H1 (cell line): ENCODE results near the gene BPI. TPM values are rescaled to one million over a fixed set of nuclear protein-coding genes. Genes with fewer than 3 reads are reported as not detected.

Experiments
- CTCF ChIA-PET: fragments of 300-600 bp; sonication (Branson Sonifier 250); formaldehyde crosslinking; loops from one replicate; lab custom pipeline; 2021; ENCODE audit not compliant: partially characterized antibody; lab: Charles Lee
- POLR2A ChIA-PET: fragments of 300-600 bp; sonication (Branson Sonifier 250); formaldehyde crosslinking; loops from one replicate; lab custom pipeline; 2021; ENCODE audit warnings: inconsistent platforms; ENCODE audit not compliant: partially characterized antibody; lab: Charles Lee
- DNase-seq, 2 experiments: peaks; one replicate each; pipeline versions ENCODE4 v3.0.0 to v3.0.0-alpha.2; 2010 to 2022; ENCODE audit warnings: low spot score in 2 of 2, low read depth in 1 of 2, mixed read lengths in 1 of 2
- FAIRE-seq: peaks from 2 replicates; lab custom pipeline; 2011; peaks lifted over from hg19 to GRCh38; lab: Jason Lieb, UNC
- H2AFZ ChIP-seq: 2 replicates; pipeline ENCODE4 v1.8.1; 2012; ENCODE audit warnings: low read length, inconsistent platforms
- H2AK5ac ChIP-seq: 2 replicates; pipeline ENCODE4 v1.6.1; 2013; ENCODE audit warnings: low read depth, low read length
- H2BK120ac ChIP-seq: replicated peaks from 2 replicates; pipeline ENCODE3; 2013; ENCODE audit warnings: low read depth, low read length, inconsistent platforms
- H2BK12ac ChIP-seq: 2 replicates; pipeline ENCODE4 v1.6.1; 2013; ENCODE audit warnings: low read depth, low read length
- H2BK15ac ChIP-seq: 2 replicates; pipeline ENCODE4 v1.6.1; 2013; ENCODE audit warnings: low read length
- H2BK20ac ChIP-seq: 2 replicates; pipeline ENCODE4 v1.6.1; 2013; ENCODE audit warnings: low read length
- H2BK5ac ChIP-seq: 2 replicates; pipeline ENCODE4 v1.6.1; 2013; ENCODE audit warnings: low read depth, low read length
- H3K14ac ChIP-seq: 2 replicates; pipeline ENCODE4 v1.6.1; 2013; ENCODE audit warnings: inconsistent platforms; ENCODE audit not compliant: insufficient read length
- H3K18ac ChIP-seq: 2 replicates; pipeline ENCODE4 v1.6.1; 2013; ENCODE audit warnings: low read length; ENCODE audit errors: extremely low read depth
- H3K23ac ChIP-seq: 2 replicates; pipeline ENCODE4 v1.6.1; 2013; ENCODE audit warnings: inconsistent platforms; ENCODE audit not compliant: insufficient read length
- H3K23me2 ChIP-seq: 2 replicates; pipeline ENCODE4 v1.6.1; 2013; ENCODE audit warnings: low read depth, low read length
- H3K27ac ChIP-seq: 2 replicates; pipeline ENCODE4 v1.6.1; 2011; ENCODE audit warnings: low read depth, low read length, inconsistent platforms
- H3K27me3 ChIP-seq, 4 experiments: replicated peaks in 1 of 4; 1 replicate in 1 of 4; 2 replicates in 3 of 4; pipeline versions ENCODE4 v1.6.1 to v1.8.1; 2011 to 2013; ENCODE audit warnings: low read length in 3 of 4, mild to moderate bottlenecking in 3 of 4, inconsistent platforms in 2 of 4, mixed read lengths in 2 of 4, moderate library complexity in 1 of 4; ENCODE audit not compliant: control insufficient read depth in 3 of 4, insufficient read depth in 3 of 4; ENCODE audit errors: extremely low read depth in 1 of 4
- H3K36me3 ChIP-seq, 4 experiments: 2 replicates each; pipeline versions ENCODE4 v1.6.1 to v1.8.1; 2011 to 2013; ENCODE audit warnings: mild to moderate bottlenecking in 4 of 4, low read length in 3 of 4, moderate library complexity in 2 of 4, control low read depth in 1 of 4, inconsistent platforms in 1 of 4; ENCODE audit not compliant: insufficient read depth in 4 of 4, control insufficient read depth in 2 of 4
- H3K4ac ChIP-seq: replicated peaks from 2 replicates; pipeline ENCODE3; 2013; ENCODE audit warnings: low read length, low read depth, mixed read lengths, inconsistent platforms; ENCODE audit not compliant: insufficient read length
- H3K4me1 ChIP-seq, 4 experiments: replicated peaks in 1 of 4; 1 replicate in 1 of 4; 2 replicates in 3 of 4; pipeline versions ENCODE4 v1.6.1 to v1.8.1; 2011 to 2013; ENCODE audit warnings: low read length in 3 of 4, inconsistent platforms in 2 of 4, mixed read lengths in 1 of 4; ENCODE audit not compliant: insufficient read depth in 4 of 4, control insufficient read depth in 3 of 4
- H3K4me2 ChIP-seq, 2 experiments: 2 replicates each; pipeline versions ENCODE4 v1.6.1 to v1.8.1; 2011 to 2013; ENCODE audit warnings: low read depth in 2 of 2, low read length in 2 of 2, control low read depth in 1 of 2, inconsistent platforms in 1 of 2, mild to moderate bottlenecking in 1 of 2; ENCODE audit not compliant: insufficient read depth in 1 of 2
- H3K4me3 ChIP-seq, 4 experiments: fragments of 200-600, 300-600 bp in 1 of 4; sonication (generic), shearing (Covaris generic), sonication (Bioruptor Twin) in 1 of 4; 2 replicates each; pipeline versions ENCODE4 v1.5.1 to v1.8.1; 2011 to 2016; ENCODE audit warnings: low read length in 4 of 4, low read depth in 3 of 4, control low read depth in 2 of 4, inconsistent platforms in 2 of 4, mild to moderate bottlenecking in 2 of 4, mixed read lengths in 1 of 4, moderate library complexity in 1 of 4; ENCODE audit not compliant: insufficient read depth in 2 of 4; ENCODE audit errors: extremely low read depth in 1 of 4
- H3K56ac ChIP-seq: replicated peaks from 2 replicates; pipeline ENCODE3; 2013; ENCODE audit warnings: low read depth, mild to moderate bottlenecking, mixed read lengths, low read length, inconsistent platforms; ENCODE audit not compliant: insufficient read length
- H3K79me1 ChIP-seq: 2 replicates; pipeline ENCODE4 v1.6.1; 2013; ENCODE audit warnings: low read depth, low read length, control low read depth
- H3K79me2 ChIP-seq, 2 experiments: 2 replicates each; pipeline versions ENCODE4 v1.6.1 to v1.8.1; 2012 to 2013; ENCODE audit warnings: low read length in 2 of 2, mild to moderate bottlenecking in 2 of 2, inconsistent platforms in 1 of 2; ENCODE audit not compliant: insufficient read depth in 2 of 2, control insufficient read depth in 1 of 2
- H3K9ac ChIP-seq, 4 experiments: replicated peaks in 1 of 4; 1 replicate in 1 of 4; 2 replicates in 3 of 4; pipeline versions ENCODE4 v1.6.1 to v1.8.1; 2011 to 2013; ENCODE audit warnings: low read depth in 3 of 4, low read length in 3 of 4, control low read depth in 2 of 4, mild to moderate bottlenecking in 2 of 4, moderate library complexity in 2 of 4, inconsistent platforms in 1 of 4; ENCODE audit errors: extremely low read depth in 1 of 4
- H3K9me3 ChIP-seq, 2 experiments: 2 replicates each; pipeline versions ENCODE4 v1.6.1 to v1.8.1; 2012 to 2013; ENCODE audit warnings: mild to moderate bottlenecking in 2 of 2, moderate library complexity in 2 of 2, control low read depth in 1 of 2, inconsistent platforms in 1 of 2, low read depth in 1 of 2, low read length in 1 of 2, mixed read lengths in 1 of 2; ENCODE audit not compliant: insufficient read depth in 2 of 2
- H4K20me1 ChIP-seq, 2 experiments: replicated peaks in 1 of 2; 2 replicates each; pipeline versions ENCODE3 to v1.8.1; 2011 to 2013; ENCODE audit warnings: inconsistent platforms in 2 of 2, low read length in 2 of 2, mild to moderate bottlenecking in 1 of 2; ENCODE audit not compliant: insufficient read depth in 2 of 2, control insufficient read depth in 1 of 2
- H4K5ac ChIP-seq: 2 replicates; pipeline ENCODE4 v1.6.1; 2013; ENCODE audit warnings: low read length, low read depth, mixed read lengths, inconsistent platforms; ENCODE audit not compliant: insufficient read length
- H4K8ac ChIP-seq: 2 replicates; pipeline ENCODE4 v1.8.0; 2013; ENCODE audit warnings: mild to moderate bottlenecking, moderate library complexity, low read length, inconsistent platforms; ENCODE audit not compliant: insufficient read depth; ENCODE audit errors: extremely low read depth
- H4K91ac ChIP-seq: replicated peaks from 2 replicates; pipeline ENCODE3; 2013; ENCODE audit warnings: low read length, mixed read lengths, inconsistent platforms; ENCODE audit not compliant: insufficient read length
- BACH1 ChIP-seq: IDR thresholded peaks from 2 replicates; pipeline ENCODE4 v1.6.1; 2012; ENCODE audit warnings: low read length, improper control_type of control experiment
- CREB1 ChIP-seq: IDR thresholded peaks from 2 replicates; pipeline ENCODE4 v1.6.1; 2012; ENCODE audit warnings: inconsistent platforms
- E2F6 ChIP-seq: IDR thresholded peaks from 2 replicates; pipeline ENCODE4 v1.6.1; 2012; ENCODE audit warnings: inconsistent platforms
- EZH2 ChIP-seq: fragments of 200-600 bp; sonication (generic); IDR thresholded peaks from 2 replicates; pipeline ENCODE4 v1.7.1; 2012; ENCODE audit warnings: low read depth, mild to moderate bottlenecking, moderate library complexity, low read length, inconsistent platforms; ENCODE audit not compliant: severe bottlenecking
- GABPA ChIP-seq: IDR thresholded peaks from 2 replicates; pipeline ENCODE4 v1.6.1; 2011; ENCODE audit warnings: mild to moderate bottlenecking, low read length, moderate library complexity, borderline replicate concordance; ENCODE audit not compliant: insufficient read depth
- HDAC2 ChIP-seq, 2 experiments: fragments of 300-600 bp in 1 of 2; sonication (generic) in 1 of 2; IDR thresholded peaks; 2 replicates each; pipeline ENCODE4 v1.6.1; 2011 to 2012; ENCODE audit warnings: low read depth in 2 of 2, low read length in 2 of 2, mild to moderate bottlenecking in 2 of 2, moderate library complexity in 2 of 2, borderline replicate concordance in 1 of 2, inconsistent platforms in 1 of 2
- RFX5 ChIP-seq: IDR thresholded peaks from 2 replicates; pipeline ENCODE4 v1.6.1; 2011; ENCODE audit warnings: low read depth, low read length, improper control_type of control experiment, borderline replicate concordance
- SIN3A ChIP-seq, 2 experiments: IDR thresholded peaks in 1 of 2; conservative IDR thresholded peaks in 1 of 2; 2 replicates each; pipeline ENCODE4 v1.6.1; 2011 to 2012; ENCODE audit warnings: low read length in 2 of 2, improper control_type of control experiment in 1 of 2, low read depth in 1 of 2, mild to moderate bottlenecking in 1 of 2
- SP2 ChIP-seq: IDR thresholded peaks from 2 replicates; pipeline ENCODE4 v1.6.1; 2012; ENCODE audit warnings: mild to moderate bottlenecking, low read length, inconsistent platforms
- SUZ12 ChIP-seq: fragments of 200-600 bp; sonication (generic); IDR thresholded peaks from 2 replicates; pipeline ENCODE4 v1.6.1; 2012; ENCODE audit warnings: mild to moderate bottlenecking, inconsistent platforms, low read length, moderate library complexity, mixed read lengths
- whole genome bisulfite sequencing, 2 experiments: shearing (Covaris generic) in 1 of 2; methylation state at CpG; one replicate each; pipeline versions ENCODE4 v1.1.6 to v1.1.7; 2013 to 2015; ENCODE audit warnings: low lambda C conversion rate in 2 of 2, mixed read lengths in 2 of 2, inconsistent platforms in 1 of 2, low coverage in 1 of 2, missing lambda C conversion rate in 1 of 2; ENCODE audit not compliant: insufficient replicate concordance in 2 of 2, insufficient coverage in 1 of 2, insufficient read length in 1 of 2; ENCODE audit errors: extremely low coverage in 1 of 2, missing lambda C conversion rate in 1 of 2; 5-methylcytosine and 5-hydroxymethylcytosine counted together
- polyA plus RNA-seq, 7 experiments: library from polyadenylated mRNA; depleted of rRNA in 3 of 7; stranded (reverse) in 5 of 7; unstranded in 2 of 7; fragments of >200 nt in 5 of 7; fragments of 200-250 nt in 2 of 7; gene quantifications; 1 replicate in 5 of 7; 2 replicates in 1 of 7; 4 replicates in 1 of 7; pipeline versions ENCODE4 v1.2.1 to v1.2.3, GENCODE V29; 2011 to 2013; ENCODE audit warnings: missing spikeins in 2 of 7, mixed read lengths in 2 of 7
- total RNA-seq: library from RNA; stranded (reverse); fragmentation: NEBNext Ultra II Directional; extraction: Animal tissue kit (Norgen Biotek cat#: 25700); gene quantifications from 2 replicates; pipeline ENCODE4 v1.2.1, GENCODE V29; 2021

BPI gene
- total and polyA plus RNA-seq, 2 of the 8 experiments (the other 6 are each of a cell fraction or from before 2014, with no cell fraction given), result not detected

GRCh38 chr20:38271608-38272120 is 32.3 kb upstream of the BPI start:
- H4K5ac ChIP-seq, result no peak overlapping the region
- H3K79me1 ChIP-seq, result no peaks in the 10 kb centered on the region
- no peaks in the 10 kb centered on the region for H3K4me1 ChIP-seq
- no peak overlapping the region for H2BK120ac ChIP-seq
- no peaks in the 10 kb centered on the region for H3K27me3 ChIP-seq
- H2BK5ac ChIP-seq, result no peak overlapping the region
- H3K56ac ChIP-seq, result no peak overlapping the region
- no peak overlapping the region for H2AK5ac ChIP-seq
- no peak overlapping the region for H3K18ac ChIP-seq
- no peak for FAIRE-seq
- H3K4me2 ChIP-seq, result no peak overlapping the region
- H3K9ac ChIP-seq, result no peak overlapping the region
- H3K79me2 ChIP-seq, result no peaks in the 10 kb centered on the region
- H3K9me3 ChIP-seq, result peaks cover 0 to 3% of the 10 kb centered on the region in 2 experiments; a peak in 1 of 4 replicates
- 100% methylated on average over 2 of the region's 2 CpGs; no CpG with 5 or more reads in 1 of the 2 experiments for WGBS, 2 experiments
- H3K23me2 ChIP-seq, result no peaks in the 10 kb centered on the region
- no peaks in the 10 kb centered on the region for H3K36me3 ChIP-seq
- no peak overlapping the region for H2BK12ac ChIP-seq
- no peak overlapping the region for H3K4ac ChIP-seq
- no peak overlapping the region for H2BK15ac ChIP-seq
- H3K23ac ChIP-seq, result no peak overlapping the region
- H4K91ac ChIP-seq, result no peak overlapping the region
- POLR2A ChIA-PET, result no interaction called here
- DNase-seq, result no peak
- CTCF ChIA-PET, result interaction anchor here (1.0 to 1.8 kb wide), 4 partner anchors 28 to 53 kb away, joined by 3 to 6 read pairs (median 4); no protein-coding TSS in a partner anchor
- no peak overlapping the region for H4K8ac ChIP-seq
- H3K27ac ChIP-seq, result no peak overlapping the region
- H4K20me1 ChIP-seq, result no peaks in the 10 kb centered on the region
- H2BK20ac ChIP-seq, result no peak overlapping the region
- no peak overlapping the region for H3K4me3 ChIP-seq
- no peak overlapping the region for H2AFZ ChIP-seq
- H3K14ac ChIP-seq, result no peak overlapping the region
- TF ChIP-seq HDAC2 (IDR thresholded peaks at IDR 0.05; ENCODE audit: borderline replicate concordance in 1 of 2, low read depth in 2 of 2, low read length in 2 of 2), result no peak
- no peak for TF ChIP-seq RFX5
- TF ChIP-seq E2F6, result no peak
- no peak for TF ChIP-seq EZH2
- TF ChIP-seq CREB1, result no peak
- no peak for TF ChIP-seq BACH1
- TF ChIP-seq SP2, result no peak
- TF ChIP-seq SIN3A (conservative IDR thresholded peaks at IDR 0.05 in 1 of 2, IDR thresholded peaks at IDR 0.05 in 1 of 2; ENCODE audit: low read depth in 1 of 2, low read length in 2 of 2), result no peak
- no peak for TF ChIP-seq SUZ12
- no peak for TF ChIP-seq GABPA
